ENCODE data around the gene CAMK2B.

Gene CAMK2B

GRCh38 chr7:44330331-44330730 is 4.9 kb upstream of the CAMK2B start:
- no peak for DNase-seq

- DNase-seq, result no peak
These were observed 4.5 kb upstream of the CAMK2B start for GRCh38 chr7:44329888-44330287.

GRCh38 chr7:44329081-44329480 is 3.7 kb upstream of the CAMK2B start:
- no peak for DNase-seq

- no peak for DNase-seq
These were observed 2.6 kb upstream of the CAMK2B start for GRCh38 chr7:44327981-44328380.

- no peak for DNase-seq
These were observed 1.1 kb upstream of the CAMK2B start for GRCh38 chr7:44326261-44327125.

GRCh38 chr7:44325811-44326241 is 432 bp upstream of the CAMK2B start:
- no peak for DNase-seq

- peak; percentile 25 for DNase-seq
These were observed 753 bp downstream of the CAMK2B start for GRCh38 chr7:44324481-44325200.

GRCh38 chr7:44324204-44324480 is 1.3 kb downstream of the CAMK2B start:
- no peak for DNase-seq

- no peak for DNase-seq
These were observed 1.8 kb downstream of the CAMK2B start for GRCh38 chr7:44323381-44324203.

GRCh38 chr7:44322631-44323363 is 2.6 kb downstream of the CAMK2B start:
- DNase-seq, result no peak

- no peak for DNase-seq
These were observed 3.6 kb downstream of the CAMK2B start for GRCh38 chr7:44321796-44322195.

GRCh38 chr7:44320794-44321371 is 4.5 kb downstream of the CAMK2B start:
- DNase-seq, result no peak

- no peak for DNase-seq
These were observed 5.3 kb downstream of the CAMK2B start for GRCh38 chr7:44320141-44320540.

- DNase-seq, result no peak
These were observed 7.1 kb downstream of the CAMK2B start for GRCh38 chr7:44318332-44318731.

- DNase-seq, result no peak
These were observed 10.0 kb downstream of the CAMK2B start for GRCh38 chr7:44315301-44315903.

GRCh38 chr7:44313621-44314031 is 11.8 kb downstream of the CAMK2B start:
- DNase-seq, result no peak

- no peak for DNase-seq
These were observed 12.4 kb downstream of the CAMK2B start for GRCh38 chr7:44313016-44313415.

GRCh38 chr7:44311561-44312495 is 13.6 kb downstream of the CAMK2B start:
- DNase-seq, result no peak

GRCh38 chr7:44310221-44310848 is 15.1 kb downstream of the CAMK2B start:
- no peak for DNase-seq
